B cell (primary cell): Measurements from ENCODE around the gene TENT5A. TPM values are rescaled to one million over a fixed set of nuclear protein-coding genes. Genes with fewer than 3 reads are reported as not detected.
A peak's percentile ranks its signal among the peaks of the same experiment; 100 is the strongest.

Experiments
- ATAC-seq: fragments of 200-7000 bp; cut with Tn5 transposase; one replicate; pipeline ENCODE4 v1.10.0; 2021; ENCODE audit warnings: low read depth, mild to moderate bottlenecking, moderate number of reproducible peaks, moderate library complexity
- CTCF ChIA-PET: fragments of 350-600 bp; sonication (Branson Sonifier 250); formaldehyde crosslinking; loops from one replicate; lab custom pipeline; 2021; ENCODE audit warnings: antibody characterized with exemption, inconsistent platforms; lab: Charles Lee
- POLR2A ChIA-PET: fragments of 350-600 bp; sonication (Branson Sonifier 250); formaldehyde crosslinking; loops from one replicate; lab custom pipeline; 2021; ENCODE audit warnings: antibody characterized with exemption; lab: Charles Lee
- DNase-seq: peaks from one replicate; pipeline ENCODE4 v3.0.0; 2013
- H2AFZ ChIP-seq: 2 replicates; pipeline ENCODE4 v1.6.1; 2012; ENCODE audit warnings: mild to moderate bottlenecking, low read depth, low read length; ENCODE audit not compliant: insufficient read depth, poor library complexity, severe bottlenecking
- H3K27ac ChIP-seq, 2 donors: 1 replicate in 1 of 2; 2 replicates in 1 of 2; pipeline ENCODE4 v1.5.1; 2012 to 2013; ENCODE audit warnings: low read length in 2 of 2, mild to moderate bottlenecking in 2 of 2, moderate library complexity in 1 of 2
- H3K27me3 ChIP-seq, 4 experiments: fragments of 200-600 bp in 1 of 4; sonication (generic) in 1 of 4; replicated peaks in 1 of 4; 1 replicate in 2 of 4; 2 replicates in 2 of 4; pipeline versions ENCODE4 v1.6.1 to v1.7.0; 2013 to 2016; ENCODE audit warnings: low read length in 3 of 4, mild to moderate bottlenecking in 2 of 4, mixed read lengths in 1 of 4, moderate library complexity in 1 of 4; ENCODE audit not compliant: insufficient read depth in 4 of 4, control insufficient read depth in 3 of 4; ENCODE audit errors: control extremely low read depth in 1 of 4
- H3K36me3 ChIP-seq, 2 experiments: replicated peaks in 1 of 2; 1 replicate in 1 of 2; 2 replicates in 1 of 2; pipeline versions ENCODE4 v1.6.1 to v1.7.1; 2013; ENCODE audit warnings: low read length in 1 of 2; ENCODE audit not compliant: insufficient read depth in 2 of 2, control insufficient read depth in 1 of 2; ENCODE audit errors: control extremely low read depth in 1 of 2, extremely low read depth in 1 of 2
- H3K4me1 ChIP-seq, 2 donors: fragments of 200-600 bp in 1 of 2; sonication (generic) in 1 of 2; 1 replicate in 1 of 2; 2 replicates in 1 of 2; pipeline versions ENCODE4 v1.5.1 to v1.6.1; 2013 to 2017; ENCODE audit warnings: low read length in 2 of 2; ENCODE audit not compliant: control insufficient read depth in 2 of 2, insufficient read depth in 2 of 2
- H3K4me2 ChIP-seq: replicated peaks from 2 replicates; pipeline ENCODE3; 2012; ENCODE audit warnings: mild to moderate bottlenecking, low read depth, low read length; ENCODE audit not compliant: poor library complexity, severe bottlenecking
- H3K4me3 ChIP-seq, 5 experiments: fragments of 200-600 bp in 1 of 5; sonication (generic) in 1 of 5; 1 replicate in 3 of 5; 2 replicates in 2 of 5; pipeline versions ENCODE4 v1.5.1 to v1.7.0; 2011 to 2016; ENCODE audit warnings: low read length in 4 of 5, mild to moderate bottlenecking in 4 of 5, low read depth in 2 of 5, control low read depth in 1 of 5, moderate library complexity in 1 of 5; ENCODE audit not compliant: insufficient read depth in 1 of 5; ENCODE audit errors: control extremely low read depth in 1 of 5, extremely low read depth in 1 of 5
- H3K79me2 ChIP-seq: fragments of 200-600 bp; sonication (generic); one replicate; pipeline ENCODE4 v1.6.0; 2016; ENCODE audit warnings: low read length; ENCODE audit not compliant: control insufficient read depth, insufficient read depth
- H3K9ac ChIP-seq: fragments of 200-600 bp; sonication (generic); 2 replicates; pipeline ENCODE4 v1.6.1; 2017; ENCODE audit warnings: mild to moderate bottlenecking, low read length, moderate library complexity
- H3K9me3 ChIP-seq, 3 donors: one replicate each; pipeline versions ENCODE4 v1.6.1 to v1.7.1; 2013; ENCODE audit warnings: low read length in 2 of 3; ENCODE audit not compliant: control insufficient read depth in 2 of 3, insufficient read depth in 1 of 3; ENCODE audit errors: control extremely low read depth in 1 of 3
- H4K20me1 ChIP-seq: 2 replicates; pipeline ENCODE4 v1.6.0; 2012; ENCODE audit warnings: mild to moderate bottlenecking, low read length; ENCODE audit not compliant: insufficient read depth, control insufficient read depth, poor library complexity, severe bottlenecking
- H3K27ac Mint-ChIP-seq: one replicate; pipeline ENCODE4 v1.8.0; 2021; ENCODE audit warnings: mixed read lengths
- H3K27me3 Mint-ChIP-seq: one replicate; pipeline ENCODE4 v1.8.0; 2021; ENCODE audit warnings: mixed read lengths
- H3K4me1 Mint-ChIP-seq: one replicate; pipeline ENCODE4 v1.8.0; 2021; ENCODE audit warnings: mixed read lengths
- H3K4me3 Mint-ChIP-seq: one replicate; pipeline ENCODE4 v1.8.0; 2021; ENCODE audit warnings: mixed read lengths
- H3K9me3 Mint-ChIP-seq: one replicate; pipeline ENCODE4 v1.8.0; 2022; ENCODE audit warnings: mixed read lengths; ENCODE audit not compliant: insufficient read depth
- EZH2 ChIP-seq: IDR thresholded peaks from 2 replicates; pipeline ENCODE4 v1.6.1; 2012; ENCODE audit warnings: borderline replicate concordance, low read depth, mild to moderate bottlenecking, moderate library complexity, low read length; ENCODE audit not compliant: insufficient read depth, poor library complexity, severe bottlenecking
- WGBS: methylation state at CpG from one replicate; pipeline ENCODE4 v1.1.5; 2013; ENCODE audit warnings: missing lambda C conversion rate; ENCODE audit not compliant: insufficient coverage; 5-methylcytosine and 5-hydroxymethylcytosine counted together
- intact Hi-C: fragments of 100-400 bp; cut with micrococcal nuclease; formaldehyde crosslinking; loops from one replicate; pipeline ENCODE4 v1.10.0; 2022
- polyA plus RNA-seq: library from polyadenylated mRNA; depleted of rRNA; stranded (reverse); fragments of >200 nt; gene quantifications from 2 replicates; pipeline ENCODE4 v1.2.3, GENCODE V29; 2012
- total RNA-seq, 2 donors: library from RNA; stranded (reverse); fragments of 120-200 nt in 1 of 2; gene quantifications; 1 replicate in 1 of 2; 2 replicates in 1 of 2; pipeline versions ENCODE4 v1.2.3 to v1.2.4, GENCODE V29; 2013 to 2022
- TF ChIP-seq, protein P1 (sequence below): fragments of 200-600 bp; IDR thresholded peaks from one replicate; pipeline ENCODE4 v1.8.0; 2022; ENCODE audit warnings: antibody characterized with exemption, mild to moderate bottlenecking

Gene TENT5A
- total and polyA plus RNA-seq, 2 donors (not counting 1 experiment from before 2014, with no cell fraction given), result 3.9 to 9.4 TPM

DNA sequence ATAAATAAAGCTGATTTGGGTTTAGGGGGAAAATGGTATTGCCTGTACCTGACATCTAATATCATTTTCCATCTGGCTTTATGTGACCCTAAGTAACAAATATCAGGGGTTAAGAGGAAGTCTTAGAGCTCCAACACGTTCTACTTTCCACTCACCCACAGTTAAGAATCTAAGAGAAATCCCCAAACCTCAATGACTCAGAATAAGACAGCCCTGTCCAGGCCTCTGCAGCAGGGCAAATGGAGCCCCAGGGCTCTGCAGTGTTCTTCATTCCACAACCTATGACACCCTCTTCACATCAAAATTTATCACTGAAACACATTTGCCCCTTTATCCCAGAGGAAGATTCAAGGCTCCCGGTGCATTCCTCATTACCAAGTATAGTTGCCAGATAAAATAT, 20.3 kb upstream of the TENT5A start:
- ATAC-seq, result peak; percentile 28
- Histone ChIP-seq H3K9me3 (no peaks in the 10 kb centered on the region), H3K27me3 (no peaks in the 10 kb centered on the region), H3K36me3 (no peaks in the 10 kb centered on the region), H3K9ac (no peak overlapping the region), H2AFZ (no peak overlapping the region), H3K4me1 (no peaks in the 10 kb centered on the region), H3K4me2 (no peak overlapping the region), H3K4me3 (no peak overlapping the region), H4K20me1 (no peaks in the 10 kb centered on the region), H3K79me2 (no peaks in the 10 kb centered on the region), H3K27ac (no peak overlapping the region)
- CTCF ChIA-PET, result no interaction called here
- H3K4me1 Mint-ChIP-seq, result no peaks in the 10 kb centered on the region
- H3K4me3 Mint-ChIP-seq, result no peak overlapping the region
- DNase-seq, result no peak
- no peaks in the 10 kb centered on the region for H3K9me3 Mint-ChIP-seq
- intact Hi-C loops, result no loop called here
- POLR2A ChIA-PET, result no interaction called here
- 14% methylated on average over 1 of the region's 2 CpGs for WGBS
- no peak overlapping the region for H3K27ac Mint-ChIP-seq
- TF ChIP-seq, protein P1, sequence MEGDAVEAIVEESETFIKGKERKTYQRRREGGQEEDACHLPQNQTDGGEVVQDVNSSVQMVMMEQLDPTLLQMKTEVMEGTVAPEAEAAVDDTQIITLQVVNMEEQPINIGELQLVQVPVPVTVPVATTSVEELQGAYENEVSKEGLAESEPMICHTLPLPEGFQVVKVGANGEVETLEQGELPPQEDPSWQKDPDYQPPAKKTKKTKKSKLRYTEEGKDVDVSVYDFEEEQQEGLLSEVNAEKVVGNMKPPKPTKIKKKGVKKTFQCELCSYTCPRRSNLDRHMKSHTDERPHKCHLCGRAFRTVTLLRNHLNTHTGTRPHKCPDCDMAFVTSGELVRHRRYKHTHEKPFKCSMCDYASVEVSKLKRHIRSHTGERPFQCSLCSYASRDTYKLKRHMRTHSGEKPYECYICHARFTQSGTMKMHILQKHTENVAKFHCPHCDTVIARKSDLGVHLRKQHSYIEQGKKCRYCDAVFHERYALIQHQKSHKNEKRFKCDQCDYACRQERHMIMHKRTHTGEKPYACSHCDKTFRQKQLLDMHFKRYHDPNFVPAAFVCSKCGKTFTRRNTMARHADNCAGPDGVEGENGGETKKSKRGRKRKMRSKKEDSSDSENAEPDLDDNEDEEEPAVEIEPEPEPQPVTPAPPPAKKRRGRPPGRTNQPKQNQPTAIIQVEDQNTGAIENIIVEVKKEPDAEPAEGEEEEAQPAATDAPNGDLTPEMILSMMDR, result no peak
- TF ChIP-seq EZH2, result no peak
- H3K27me3 Mint-ChIP-seq, result peaks cover 7% of the 10 kb centered on the region

DNA sequence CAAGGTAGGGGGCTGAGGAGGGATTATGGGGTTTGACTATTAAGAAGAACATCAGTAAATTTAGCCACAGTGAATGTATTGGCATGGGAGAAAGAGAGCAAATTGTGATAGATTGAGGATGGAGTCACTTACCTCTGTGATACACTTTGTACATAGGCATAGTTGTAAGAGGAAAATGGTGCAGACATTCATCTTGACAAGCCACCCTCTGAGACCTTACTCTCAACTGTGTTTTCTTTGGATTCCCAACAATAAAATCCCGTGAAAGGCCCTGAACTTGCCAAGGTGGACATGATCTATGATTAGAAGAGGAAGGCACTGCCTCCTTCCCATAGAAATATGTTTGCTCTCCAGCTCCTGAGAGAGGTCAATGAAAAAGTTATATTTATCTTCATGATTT, 18.6 kb upstream of the TENT5A start:
- H3K9me3 Mint-ChIP-seq, result no peaks in the 10 kb centered on the region
- no peaks in the 10 kb centered on the region for H3K79me2 ChIP-seq
- intact Hi-C loops, result no loop called here
- H3K27me3 ChIP-seq, result peaks cover 0 to 3% (median 0%) of the 10 kb centered on the region in 4 experiments
- TF ChIP-seq, protein P1, result no peak
- TF ChIP-seq EZH2, result no peak
- H3K9ac ChIP-seq, result no peak overlapping the region
- H3K27ac Mint-ChIP-seq, result no peak overlapping the region
- POLR2A ChIA-PET, result no interaction called here
- DNase-seq (no peak), ATAC-seq (no peak)
- H3K36me3 ChIP-seq, result no peaks in the 10 kb centered on the region
- no CpG with 5 or more reads among the region's 1 CpG for WGBS
- CTCF ChIA-PET, result no interaction called here
- H3K9me3 ChIP-seq, result no peaks in the 10 kb centered on the region
- H4K20me1 ChIP-seq, result no peaks in the 10 kb centered on the region
- no peaks in the 10 kb centered on the region for H3K4me1 Mint-ChIP-seq
- H3K4me3 ChIP-seq, result no peak overlapping the region
- H3K27me3 Mint-ChIP-seq, result peaks cover 6% of the 10 kb centered on the region
- no peak overlapping the region for H3K4me2 ChIP-seq
- H3K4me3 Mint-ChIP-seq, result no peak overlapping the region
- H2AFZ ChIP-seq, result no peak overlapping the region
- H3K27ac ChIP-seq, result no peak overlapping the region
- H3K4me1 ChIP-seq, result no peaks in the 10 kb centered on the region
